Measurements from ENCODE around the gene GABARAPL1.

The GABARAPL1 gene

DNA sequence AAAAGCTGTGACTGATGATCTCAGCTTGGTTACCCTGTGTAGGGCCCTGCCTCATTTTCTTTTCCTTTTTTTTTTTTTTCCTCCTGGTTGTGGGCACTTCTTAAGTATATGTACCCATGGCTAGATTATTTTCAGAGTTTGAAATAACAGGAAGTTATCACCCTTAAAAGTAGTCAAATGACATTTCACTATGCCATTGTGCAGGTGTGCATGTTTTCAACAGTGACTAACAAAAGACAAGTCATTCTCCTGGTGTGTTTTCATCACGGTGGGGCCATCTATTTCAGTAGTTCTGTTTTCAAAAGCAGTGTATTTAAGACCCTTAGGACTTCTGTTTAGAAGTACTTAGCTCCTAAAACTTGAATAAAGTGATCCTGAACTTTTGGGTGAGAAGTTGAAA lies 15.0 kb downstream of the GABARAPL1 start:
- DNase-seq (ENCODE audit: low read depth in 2 of 2) = no peak
- no peak overlapping the region for H3K4me3 ChIP-seq (replicated peaks in 1 of 2; ENCODE audit: low read depth in 2 of 2, low read length in 2 of 2)
- TF ChIP-seq, protein P1, sequence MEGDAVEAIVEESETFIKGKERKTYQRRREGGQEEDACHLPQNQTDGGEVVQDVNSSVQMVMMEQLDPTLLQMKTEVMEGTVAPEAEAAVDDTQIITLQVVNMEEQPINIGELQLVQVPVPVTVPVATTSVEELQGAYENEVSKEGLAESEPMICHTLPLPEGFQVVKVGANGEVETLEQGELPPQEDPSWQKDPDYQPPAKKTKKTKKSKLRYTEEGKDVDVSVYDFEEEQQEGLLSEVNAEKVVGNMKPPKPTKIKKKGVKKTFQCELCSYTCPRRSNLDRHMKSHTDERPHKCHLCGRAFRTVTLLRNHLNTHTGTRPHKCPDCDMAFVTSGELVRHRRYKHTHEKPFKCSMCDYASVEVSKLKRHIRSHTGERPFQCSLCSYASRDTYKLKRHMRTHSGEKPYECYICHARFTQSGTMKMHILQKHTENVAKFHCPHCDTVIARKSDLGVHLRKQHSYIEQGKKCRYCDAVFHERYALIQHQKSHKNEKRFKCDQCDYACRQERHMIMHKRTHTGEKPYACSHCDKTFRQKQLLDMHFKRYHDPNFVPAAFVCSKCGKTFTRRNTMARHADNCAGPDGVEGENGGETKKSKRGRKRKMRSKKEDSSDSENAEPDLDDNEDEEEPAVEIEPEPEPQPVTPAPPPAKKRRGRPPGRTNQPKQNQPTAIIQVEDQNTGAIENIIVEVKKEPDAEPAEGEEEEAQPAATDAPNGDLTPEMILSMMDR (IDR thresholded peaks at IDR 0.05; ENCODE audit: low read depth, low read length) = no peak

DNA sequence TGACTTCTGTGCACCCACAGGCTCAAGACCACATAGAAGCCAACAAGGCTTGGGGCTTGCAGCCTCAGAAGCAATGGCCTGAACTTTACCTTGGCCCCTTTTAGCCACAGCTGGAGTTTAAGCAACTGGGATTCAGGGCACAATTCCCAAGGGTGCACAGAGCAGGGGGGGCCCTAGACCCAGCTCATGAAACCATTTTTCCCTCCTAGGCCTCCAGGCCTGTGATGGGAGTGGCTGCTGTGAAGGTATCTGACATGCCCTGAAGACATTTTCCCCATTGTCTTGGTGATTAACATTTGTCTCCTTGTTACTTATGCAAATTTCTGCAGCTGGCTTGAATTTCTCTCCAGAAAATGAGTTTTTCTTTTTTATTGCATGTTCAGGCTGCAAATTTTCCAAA lies 21.9 kb downstream of the GABARAPL1 start:
- TF ChIP-seq, protein P1 (IDR thresholded peaks at IDR 0.05; ENCODE audit: low read depth, low read length) = no peak
- DNase-seq (ENCODE audit: low read depth in 2 of 2) = no peak
- H3K4me3 ChIP-seq (replicated peaks in 1 of 2; ENCODE audit: low read depth in 2 of 2, low read length in 2 of 2) = no peak overlapping the region

DNA sequence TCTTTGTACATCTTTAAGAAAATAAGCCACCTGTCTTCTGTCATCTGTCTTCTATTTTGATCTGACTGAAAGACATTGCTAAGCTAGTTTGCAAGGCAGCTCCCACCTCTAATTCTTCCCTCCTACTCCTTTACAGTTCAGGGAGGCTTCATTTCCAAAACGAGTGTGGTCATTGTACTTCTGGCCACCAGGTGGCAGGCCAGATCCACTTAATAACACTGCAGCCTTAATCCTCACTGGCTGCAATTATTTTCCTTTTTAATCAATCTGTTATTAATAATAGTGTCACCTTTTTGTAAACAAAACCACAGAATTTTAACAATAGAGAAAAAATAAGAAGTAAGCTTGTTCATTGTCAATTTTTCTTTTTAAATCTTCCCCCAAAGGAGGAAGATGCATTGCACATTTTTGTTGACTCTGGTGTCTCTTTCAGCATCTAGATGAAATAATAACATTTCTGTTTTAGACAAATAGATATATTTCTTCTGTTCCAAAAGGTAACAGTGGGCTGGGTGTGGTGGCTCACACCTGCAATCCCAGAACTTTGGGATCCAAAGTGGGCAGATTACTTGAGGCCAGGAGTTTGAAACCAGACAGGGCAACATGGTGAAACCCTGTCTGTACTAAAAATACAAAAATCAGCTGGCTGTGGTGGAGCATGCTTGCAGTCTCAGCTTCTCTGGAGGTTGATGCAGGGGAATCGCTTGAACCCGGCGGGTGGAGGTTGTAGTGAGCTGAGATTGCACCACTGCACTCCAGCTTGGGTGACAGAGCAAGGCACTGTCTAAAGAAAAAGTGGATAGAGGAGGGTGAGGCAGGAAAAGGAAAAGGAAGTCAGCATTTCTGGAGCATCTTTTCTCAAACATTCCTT lies 23.3 kb downstream of the GABARAPL1 start:
- TF ChIP-seq, protein P1 (IDR thresholded peaks at IDR 0.05; ENCODE audit: low read depth, low read length) = peak; percentile 75
- peak; percentile 56 to 62 for DNase-seq (ENCODE audit: low read depth in 2 of 2)
- H3K4me3 ChIP-seq (replicated peaks in 1 of 2; ENCODE audit: low read depth in 2 of 2, low read length in 2 of 2) = no peak overlapping the region

DNA sequence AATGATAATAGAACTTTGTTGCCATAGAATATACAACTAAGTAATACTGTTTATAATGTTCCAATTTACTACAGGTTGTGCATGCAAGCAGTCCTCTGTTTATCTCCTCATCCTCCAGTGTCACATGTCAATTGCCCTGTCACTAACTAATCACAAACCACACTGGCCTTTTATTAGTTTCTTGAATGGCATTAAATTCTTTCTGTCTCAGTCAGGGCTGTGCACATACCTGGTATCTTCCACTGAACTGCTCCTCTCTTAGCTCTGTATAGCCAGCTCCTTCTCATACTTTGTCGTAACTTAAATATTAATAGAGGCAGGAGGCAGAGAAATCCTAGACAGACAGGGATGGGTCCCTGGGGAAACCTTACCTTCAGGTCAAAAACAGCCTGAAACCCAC lies 24.0 kb downstream of the GABARAPL1 start:
- H3K4me3 ChIP-seq (replicated peaks in 1 of 2; ENCODE audit: low read depth in 2 of 2, low read length in 2 of 2) = no peak overlapping the region
- DNase-seq (ENCODE audit: low read depth in 2 of 2) = no peak
- TF ChIP-seq, protein P1 (IDR thresholded peaks at IDR 0.05; ENCODE audit: low read depth, low read length) = no peak

DNA sequence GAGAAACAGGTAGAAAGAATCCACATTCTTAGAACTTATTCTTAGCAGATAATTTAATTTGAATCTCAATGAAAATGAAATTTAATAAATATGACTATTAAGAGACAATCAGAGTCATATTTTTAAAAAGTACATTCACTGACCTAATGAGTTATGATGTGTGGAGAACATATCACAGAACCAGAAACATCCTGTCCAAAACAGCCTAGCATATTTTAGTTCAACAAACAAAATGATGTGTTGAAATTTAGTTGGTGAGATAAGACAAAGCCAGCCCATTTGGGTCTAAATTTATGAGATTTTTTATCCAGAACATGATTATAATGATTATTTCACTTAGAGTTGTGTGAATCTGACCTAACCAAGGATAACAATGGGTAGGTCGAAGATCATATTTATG lies 25.8 kb downstream of the GABARAPL1 start:
- TF ChIP-seq, protein P1 (IDR thresholded peaks at IDR 0.05; ENCODE audit: low read depth, low read length) = no peak
- no peak overlapping the region for H3K4me3 ChIP-seq (replicated peaks in 1 of 2; ENCODE audit: low read depth in 2 of 2, low read length in 2 of 2)
- no peak for DNase-seq (ENCODE audit: low read depth in 2 of 2)

DNA sequence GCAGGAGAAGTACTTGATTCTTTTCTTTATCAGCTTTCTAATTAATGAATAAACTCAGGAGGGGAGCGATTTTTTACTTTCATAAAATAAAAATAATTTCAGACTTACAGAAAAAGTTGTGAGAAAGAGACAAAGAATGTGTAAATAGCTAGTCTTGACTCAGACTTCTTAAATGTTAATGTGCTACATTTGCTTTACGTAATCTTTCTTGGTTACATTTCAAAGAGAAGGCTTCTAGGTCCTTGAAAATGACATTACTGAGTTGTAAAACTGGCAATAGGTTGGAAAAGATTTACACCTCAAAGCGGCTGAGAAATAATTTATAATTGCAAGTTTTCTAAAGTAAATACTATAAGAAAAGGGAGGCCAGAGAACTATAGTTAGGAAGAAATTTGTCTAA lies 28.6 kb downstream of the GABARAPL1 start:
- no peak for DNase-seq (ENCODE audit: low read depth in 2 of 2)
- H3K4me3 ChIP-seq (replicated peaks in 1 of 2; ENCODE audit: low read depth in 2 of 2, low read length in 2 of 2) = no peak overlapping the region
- TF ChIP-seq, protein P1 (IDR thresholded peaks at IDR 0.05; ENCODE audit: low read depth, low read length) = no peak

Data from cardiac fibroblast (primary cell).